PFSK-1 (cell line): ENCODE measurements around the gene CYSRT1.

ENCODE experiments used
- FOXP2 ChIP-seq: optimal IDR thresholded peaks from 2 replicates; pipeline ENCODE3; 2011; ENCODE audit warnings: borderline replicate concordance, control low read depth, inconsistent platforms; ENCODE audit not compliant: insufficient read depth; ENCODE audit errors: extremely low read length, extremely low read depth
- POLR2AphosphoS5 ChIP-seq: IDR thresholded peaks from 2 replicates; pipeline ENCODE4 v1.6.1; 2012; ENCODE audit warnings: low read depth, mild to moderate bottlenecking, control low read depth, low read length, moderate library complexity

DNA sequence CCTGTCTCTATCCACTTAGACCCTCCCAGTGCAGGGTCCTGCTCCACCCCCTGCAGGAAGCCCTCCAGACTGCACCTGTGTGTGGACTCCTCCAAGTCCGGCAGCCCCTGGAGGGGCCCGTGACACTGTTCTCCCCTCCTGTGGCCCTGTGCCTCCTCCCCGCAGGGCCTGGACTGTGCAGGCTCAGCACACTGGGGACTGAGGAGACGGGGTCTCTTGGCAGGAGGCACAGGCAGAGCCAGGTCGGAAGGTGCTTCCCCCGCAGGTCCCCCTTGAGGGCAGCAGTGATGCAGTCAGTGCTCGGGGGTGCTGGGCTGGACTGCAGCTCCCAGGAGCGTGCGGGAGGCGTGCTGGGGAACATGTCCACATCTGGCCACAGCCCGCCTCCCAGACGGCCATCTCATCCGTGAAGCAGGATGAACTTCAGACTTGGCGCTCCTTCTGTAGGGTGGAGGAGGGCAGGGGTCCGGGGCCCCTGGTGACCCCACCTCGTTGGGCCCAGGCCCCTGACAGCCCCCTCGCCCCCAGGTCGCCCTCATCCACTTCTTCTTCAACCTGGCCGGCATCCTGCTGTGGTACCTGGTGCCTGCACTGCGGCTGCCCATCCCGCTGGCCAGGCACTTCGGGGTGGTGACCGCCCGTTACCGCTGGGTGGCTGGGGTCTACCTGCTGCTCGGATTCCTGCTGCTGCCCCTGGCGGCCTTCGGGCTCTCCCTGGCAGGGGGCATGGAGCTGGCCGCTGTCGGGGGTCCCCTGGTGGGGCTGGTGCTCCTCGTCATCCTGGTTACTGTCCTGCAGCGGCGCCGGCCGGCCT lies 10.7 kb downstream of the CYSRT1 start:
- TF ChIP-seq POLR2AphosphoS5 (no peak), FOXP2 (no peak)
